Measurements from ENCODE around the gene ABHD17B. TPM values are rescaled to one million over a fixed set of nuclear protein-coding genes. Genes with fewer than 3 reads are reported as not detected.

Gene ABHD17B
- total and polyA plus RNA-seq, 7 donors: 8.4 to 68.3 (median 16.1) TPM

DNA sequence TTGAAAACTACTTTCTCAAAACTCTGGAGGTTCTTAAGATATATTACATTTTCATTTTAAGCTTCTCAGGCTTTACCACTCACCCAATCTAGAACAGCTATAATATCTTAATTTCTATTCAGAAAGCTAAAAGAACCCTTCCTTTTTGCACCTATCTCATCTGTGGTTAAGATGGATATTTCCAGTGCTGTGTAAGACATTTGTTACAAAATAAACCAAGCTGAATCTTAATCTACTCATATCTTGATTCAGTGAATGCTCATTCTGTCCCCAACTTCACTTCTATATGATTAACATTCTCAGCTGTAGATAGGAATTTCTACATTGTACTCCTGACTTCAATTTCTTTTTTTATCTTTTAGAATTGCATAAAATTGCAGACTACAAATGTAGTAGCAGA lies 15.0 kb downstream of the ABHD17B start:
- Histone ChIP-seq H3K4me1 (peaks cover 59% of the 10 kb centered on the region), H3K27ac (no peak overlapping the region), H3K27me3 (ENCODE audit: insufficient read depth in 3 of 3, low read length in 2 of 3) (no peaks in the 10 kb centered on the region), H3K9me3 (no peaks in the 10 kb centered on the region), H3K36me3 (ENCODE audit: insufficient read depth in 1 of 2, low read depth in 1 of 2) (no peaks in the 10 kb centered on the region), H3K4me3 (no peak overlapping the region)
- no peak for DNase-seq
- intact Hi-C loops (cut with DNase I): no loop called here
- no peak for ATAC-seq
- TF ChIP-seq, protein P1, sequence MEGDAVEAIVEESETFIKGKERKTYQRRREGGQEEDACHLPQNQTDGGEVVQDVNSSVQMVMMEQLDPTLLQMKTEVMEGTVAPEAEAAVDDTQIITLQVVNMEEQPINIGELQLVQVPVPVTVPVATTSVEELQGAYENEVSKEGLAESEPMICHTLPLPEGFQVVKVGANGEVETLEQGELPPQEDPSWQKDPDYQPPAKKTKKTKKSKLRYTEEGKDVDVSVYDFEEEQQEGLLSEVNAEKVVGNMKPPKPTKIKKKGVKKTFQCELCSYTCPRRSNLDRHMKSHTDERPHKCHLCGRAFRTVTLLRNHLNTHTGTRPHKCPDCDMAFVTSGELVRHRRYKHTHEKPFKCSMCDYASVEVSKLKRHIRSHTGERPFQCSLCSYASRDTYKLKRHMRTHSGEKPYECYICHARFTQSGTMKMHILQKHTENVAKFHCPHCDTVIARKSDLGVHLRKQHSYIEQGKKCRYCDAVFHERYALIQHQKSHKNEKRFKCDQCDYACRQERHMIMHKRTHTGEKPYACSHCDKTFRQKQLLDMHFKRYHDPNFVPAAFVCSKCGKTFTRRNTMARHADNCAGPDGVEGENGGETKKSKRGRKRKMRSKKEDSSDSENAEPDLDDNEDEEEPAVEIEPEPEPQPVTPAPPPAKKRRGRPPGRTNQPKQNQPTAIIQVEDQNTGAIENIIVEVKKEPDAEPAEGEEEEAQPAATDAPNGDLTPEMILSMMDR (IDR thresholded peaks at IDR 0.05): no peak

DNA sequence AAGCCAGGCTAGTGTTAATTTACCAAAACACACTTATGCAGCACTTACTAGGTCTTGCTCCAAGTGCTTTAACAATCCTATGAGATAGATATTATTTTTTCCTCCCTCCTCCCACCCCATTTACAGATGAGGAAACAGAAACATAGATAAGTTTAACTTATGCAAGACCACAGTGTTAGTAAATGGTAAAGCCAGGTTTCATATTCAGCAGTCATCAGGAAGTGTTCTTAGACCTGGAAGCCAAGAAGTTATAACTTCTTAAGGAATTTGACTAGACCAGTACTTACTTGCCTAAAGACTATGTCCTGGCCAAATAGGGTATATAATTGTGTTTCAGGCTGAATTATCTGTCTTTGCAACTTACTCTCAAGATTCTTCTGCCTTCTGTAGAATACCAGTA lies 15.9 kb downstream of the ABHD17B start:
- DNase-seq (no peak), ATAC-seq (no peak)
- intact Hi-C loops (cut with DNase I): no loop called here
- Histone ChIP-seq H3K27me3 (ENCODE audit: insufficient read depth in 3 of 3, low read length in 2 of 3) (no peaks in the 10 kb centered on the region), H3K4me3 (no peak overlapping the region), H3K4me1 (peaks cover 65% of the 10 kb centered on the region), H3K9me3 (no peaks in the 10 kb centered on the region), H3K36me3 (ENCODE audit: insufficient read depth in 1 of 2, low read depth in 1 of 2) (no peaks in the 10 kb centered on the region), H3K27ac (no peak overlapping the region)
- TF ChIP-seq, protein P1 (IDR thresholded peaks at IDR 0.05): no peak

DNA sequence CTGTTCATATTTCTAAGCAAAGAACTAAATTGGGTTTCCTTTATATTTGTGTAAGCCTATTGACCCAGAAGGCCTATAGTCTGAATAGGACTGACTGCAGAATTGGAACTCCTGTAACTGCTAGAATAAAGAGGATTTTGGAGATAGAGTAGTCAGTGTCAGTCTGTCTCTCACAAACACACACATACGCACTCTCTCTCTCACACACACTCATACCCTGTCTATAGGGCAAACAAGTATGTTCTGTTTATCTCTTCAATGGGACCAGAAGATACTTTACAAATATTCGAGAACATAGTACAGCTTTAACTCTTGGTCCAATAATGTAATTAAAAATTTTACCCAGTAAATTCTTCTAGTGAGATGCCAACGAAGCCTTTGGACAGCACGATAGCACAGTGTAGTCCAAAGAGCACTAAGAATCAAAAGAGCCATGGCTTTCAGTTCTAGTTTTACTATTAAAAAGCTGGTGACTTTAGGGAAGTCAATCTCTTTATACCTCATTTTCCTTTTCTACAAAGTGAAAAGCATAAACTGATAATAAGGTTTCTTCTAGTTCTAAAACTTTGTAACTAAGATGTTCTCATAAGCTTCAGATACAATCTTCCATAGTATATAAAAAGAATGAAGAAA lies 19.3 kb downstream of the ABHD17B start:
- 64 to 74% (median 71%) methylated on average over 4 of the region's 4 CpGs for WGBS, 3 donors
- intact Hi-C loops (cut with DNase I): no loop called here
- H3K4me1 ChIP-seq: peaks cover 49% of the 10 kb centered on the region

DNA sequence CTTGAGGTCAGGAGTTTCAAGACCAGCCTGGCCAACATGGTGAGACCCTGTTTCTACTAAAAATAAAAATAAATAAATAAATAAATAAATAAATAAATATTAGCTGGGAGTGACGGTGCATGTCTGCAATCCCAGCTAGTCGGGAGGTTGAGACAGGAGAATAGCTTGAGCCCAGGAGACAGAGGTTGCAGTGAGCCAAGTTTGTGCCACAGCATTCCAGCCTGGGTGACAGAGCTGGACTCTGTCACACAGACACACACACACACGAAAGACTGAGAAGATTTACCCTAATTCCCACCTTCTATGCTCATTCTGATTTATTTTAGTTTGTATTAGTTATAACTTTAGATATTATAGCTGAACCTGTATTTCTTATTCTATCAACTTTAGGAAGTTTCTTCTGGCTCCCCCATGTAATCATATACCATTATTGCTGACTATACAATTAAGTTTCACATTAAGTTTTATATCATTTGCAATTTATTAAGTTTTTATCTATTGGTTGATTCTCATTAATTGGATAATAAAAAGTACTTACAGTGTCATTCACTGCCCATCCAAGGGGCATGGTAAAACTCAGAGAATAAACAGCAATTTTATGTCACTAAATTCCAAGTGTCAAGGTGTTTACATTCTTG lies 20.8 kb downstream of the ABHD17B start:
- TF ChIP-seq, protein P1 (IDR thresholded peaks at IDR 0.05): no peak
- DNase-seq (no peak), ATAC-seq (peak in 1 of 4 donors; percentile 52)
- intact Hi-C loops (cut with DNase I): no loop called here
- H3K4me3 ChIP-seq: no peak overlapping the region
- H3K4me1 ChIP-seq: peaks cover 39% of the 10 kb centered on the region
- no peaks in the 10 kb centered on the region for H3K27me3 ChIP-seq (ENCODE audit: insufficient read depth in 3 of 3, low read length in 2 of 3)
- H3K36me3 ChIP-seq (ENCODE audit: insufficient read depth in 1 of 2, low read depth in 1 of 2): no peaks in the 10 kb centered on the region
- WGBS, 3 donors: 46 to 64% (median 54%) methylated on average over 3 of the region's 3 CpGs
- H3K27ac ChIP-seq: no peak overlapping the region
- H3K9me3 ChIP-seq: no peaks in the 10 kb centered on the region

More for the DNA sequence above, 19.3 kb downstream of the ABHD17B start:
- no peak overlapping the region for H3K27ac ChIP-seq
- DNase-seq: no peak
- TF ChIP-seq, protein P1 (IDR thresholded peaks at IDR 0.05): no peak
- H3K9me3 ChIP-seq: no peaks in the 10 kb centered on the region
- no peak for ATAC-seq
- no peak overlapping the region for H3K4me3 ChIP-seq
- H3K27me3 ChIP-seq (ENCODE audit: insufficient read depth in 3 of 3, low read length in 2 of 3): no peaks in the 10 kb centered on the region
- H3K36me3 ChIP-seq (ENCODE audit: insufficient read depth in 1 of 2, low read depth in 1 of 2): no peaks in the 10 kb centered on the region

DNA sequence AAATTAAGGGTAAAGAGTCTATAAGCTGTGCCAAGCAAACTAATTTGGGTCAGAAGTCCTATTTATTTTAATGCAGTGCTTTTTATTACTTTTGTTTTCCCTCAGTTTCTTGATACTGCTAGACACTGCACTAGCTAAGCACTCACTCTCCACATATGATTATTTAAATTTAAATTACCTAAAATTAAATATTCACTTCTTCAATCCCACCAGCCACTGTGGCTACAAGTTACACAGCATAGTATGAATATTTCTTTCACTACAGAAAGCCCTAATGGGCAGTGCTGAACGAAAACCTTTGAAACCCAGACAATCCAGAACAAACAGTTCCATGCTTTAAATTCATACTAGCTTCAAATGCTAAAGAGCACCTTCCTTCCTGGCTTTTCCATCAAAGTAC lies 23.6 kb downstream of the ABHD17B start:
- Histone ChIP-seq H3K4me3 (no peak overlapping the region), H3K36me3 (ENCODE audit: insufficient read depth in 1 of 2, low read depth in 1 of 2) (no peaks in the 10 kb centered on the region), H3K9me3 (peaks cover 15% of the 10 kb centered on the region), H3K27ac (no peak overlapping the region), H3K4me1 (peaks cover 30% of the 10 kb centered on the region), H3K27me3 (ENCODE audit: insufficient read depth in 3 of 3, low read length in 2 of 3) (no peaks in the 10 kb centered on the region)
- 39 to 64% (median 41%) methylated on average over 1 of the region's 1 CpG for WGBS, 3 donors
- intact Hi-C loops (cut with DNase I): no loop called here
- DNase-seq: no peak
- ATAC-seq: no peak
- TF ChIP-seq, protein P1 (IDR thresholded peaks at IDR 0.05): no peak
